VCaP (cell line): ENCODE data around the gene FBXO27.
"Not testable (repeated sequence)": the region's sequence is repeated elsewhere in the genome, so short reads cannot be mapped to it uniquely, and the experiment has no call there.

Experiments used
- H3K27ac ChIP-seq: fragments of 450-650 bp; 2 replicates; pipeline ENCODE4 v1.5.1; 2017
- CTCF ChIP-seq: fragments of 450-650 bp; conservative IDR thresholded peaks from 2 replicates; pipeline ENCODE4 v1.5.1; 2017; ENCODE audit warnings: mild to moderate bottlenecking, moderate library complexity

The FBXO27 gene

DNA sequence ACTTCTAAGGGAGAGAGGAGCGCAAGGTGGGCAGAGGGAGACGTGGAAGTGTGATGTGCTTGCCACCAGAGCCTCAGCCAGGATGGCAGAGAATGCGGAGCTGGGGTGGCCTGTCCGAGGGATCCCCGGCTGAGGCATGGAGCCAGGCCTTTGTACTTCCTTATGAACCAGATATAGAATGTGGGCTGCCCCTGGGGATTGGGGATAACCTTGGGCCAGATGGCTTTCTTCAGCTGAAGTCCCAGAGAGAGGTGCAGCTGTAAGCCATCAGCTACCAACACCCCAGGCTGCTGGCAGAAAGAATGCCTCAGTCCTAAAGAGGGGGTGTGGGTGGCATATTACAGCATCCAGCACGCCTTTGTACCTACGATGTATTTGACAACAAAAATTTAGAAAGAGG is 31.3 kb downstream of the FBXO27 start:
- H3K27ac ChIP-seq, result peak overlapping the region; percentile 29; the same call in 1 of the 2 replicates
- TF ChIP-seq CTCF, result no peak

DNA sequence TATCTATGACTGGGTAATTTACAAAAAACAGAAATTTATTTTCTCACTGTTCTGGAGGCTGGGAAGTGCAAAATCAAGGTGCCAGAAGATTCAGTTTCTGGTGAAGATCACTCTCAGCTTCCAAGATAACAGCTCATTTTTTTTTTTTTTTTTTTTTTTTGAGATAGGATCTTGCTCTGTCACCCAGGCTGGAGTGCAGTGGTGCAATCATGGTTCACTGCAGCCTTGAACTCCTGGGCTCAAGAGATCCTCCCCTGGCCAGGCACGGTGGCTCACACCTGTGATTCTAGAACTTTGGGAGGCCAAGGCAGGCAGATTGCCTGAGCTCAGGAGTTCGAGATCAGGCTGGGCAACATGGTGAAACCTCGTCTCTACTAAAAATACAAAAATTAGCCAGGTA is 34.8 kb downstream of the FBXO27 start:
- not testable (repeated sequence) for H3K27ac ChIP-seq

DNA sequence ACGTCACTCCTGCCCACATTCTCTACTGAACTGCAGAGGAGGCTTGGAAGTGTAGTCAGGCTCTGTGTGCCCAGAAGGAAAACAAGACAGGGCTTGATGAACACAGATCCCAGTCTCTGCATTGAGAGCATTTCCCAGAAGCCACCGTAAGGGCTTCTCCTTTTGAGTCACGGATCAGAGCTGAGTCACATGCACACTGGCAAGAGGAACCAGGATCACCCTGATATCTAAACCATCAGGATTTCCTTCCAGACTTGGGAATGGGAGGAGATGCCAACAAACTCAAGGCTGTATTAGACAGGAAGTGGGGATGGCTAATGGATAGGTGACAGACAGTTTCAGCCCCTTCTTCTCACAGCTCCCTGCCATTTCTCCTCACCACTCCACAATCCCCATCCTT is 39.1 kb downstream of the FBXO27 start:
- H3K27ac ChIP-seq, result no peak overlapping the region
- TF ChIP-seq CTCF, result no peak

GRCh38 chr19:38990949-38991697 is 41.2 kb downstream of the FBXO27 start:
- no peak overlapping the region for H3K27ac ChIP-seq
- no peak for TF ChIP-seq CTCF

- not testable (repeated sequence) for H3K27ac ChIP-seq
These were observed 42.7 kb downstream of the FBXO27 start for GRCh38 chr19:38989614-38990013.

GRCh38 chr19:38989066-38989605 is 43.2 kb downstream of the FBXO27 start:
- H3K27ac ChIP-seq, result no peak overlapping the region

GRCh38 chr19:38988627-38989026 is 43.7 kb downstream of the FBXO27 start:
- H3K27ac ChIP-seq, result not testable (repeated sequence)

More at GRCh38 chr19:38989066-38989605, 43.2 kb downstream of the FBXO27 start:
- no peak for TF ChIP-seq CTCF

DNA sequence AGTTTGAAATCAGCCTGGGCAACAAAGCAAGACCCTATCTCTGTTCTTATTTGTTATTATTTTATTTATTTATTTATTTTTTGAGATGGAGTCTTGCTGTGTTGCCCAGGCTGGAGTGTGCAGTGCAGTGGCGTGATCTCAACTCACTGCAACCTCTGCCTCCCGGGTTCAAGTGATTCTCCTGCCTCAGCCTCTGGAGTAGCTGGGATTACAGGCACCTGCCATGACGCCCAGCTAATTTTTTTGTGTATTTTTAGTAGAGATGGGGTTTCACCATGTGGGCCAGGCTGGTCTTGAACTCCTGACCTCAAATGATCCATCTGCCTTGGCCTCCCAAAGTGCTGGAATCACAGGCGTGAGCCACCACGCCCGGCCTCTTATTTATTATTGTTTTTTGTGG is 44.6 kb downstream of the FBXO27 start:
- H3K27ac ChIP-seq, result not testable (repeated sequence)

GRCh38 chr19:38985262-38985661 is 47.1 kb downstream of the FBXO27 start:
- H3K27ac ChIP-seq, result no peak overlapping the region
- no peak for TF ChIP-seq CTCF
